NCI-H2171 (cell line): ENCODE measurements around the gene DRAP1.

Experiments used
- DNase-seq: peaks from one replicate; lab custom pipeline; 2025; lab: John Stamatoyannopoulos, UW

DRAP1 gene

GRCh38 chr11:65961267-65962140 is 42.3 kb downstream of the DRAP1 start, which contains the start of gene SART1:
TSS of gene SART1 (plus strand) at chr11:65961734. CDS start at chr11:65961781, 47 bp downstream.
- DNase-seq = peak; percentile 98

GRCh38 chr11:65962141-65962564 is 42.9 kb downstream of the DRAP1 start:
- no peak for DNase-seq

GRCh38 chr11:65964906-65965305 is 45.7 kb downstream of the DRAP1 start:
- no peak for DNase-seq

- DNase-seq = no peak
These were observed 46.9 kb downstream of the DRAP1 start for GRCh38 chr11:65965986-65966762.

DNA sequence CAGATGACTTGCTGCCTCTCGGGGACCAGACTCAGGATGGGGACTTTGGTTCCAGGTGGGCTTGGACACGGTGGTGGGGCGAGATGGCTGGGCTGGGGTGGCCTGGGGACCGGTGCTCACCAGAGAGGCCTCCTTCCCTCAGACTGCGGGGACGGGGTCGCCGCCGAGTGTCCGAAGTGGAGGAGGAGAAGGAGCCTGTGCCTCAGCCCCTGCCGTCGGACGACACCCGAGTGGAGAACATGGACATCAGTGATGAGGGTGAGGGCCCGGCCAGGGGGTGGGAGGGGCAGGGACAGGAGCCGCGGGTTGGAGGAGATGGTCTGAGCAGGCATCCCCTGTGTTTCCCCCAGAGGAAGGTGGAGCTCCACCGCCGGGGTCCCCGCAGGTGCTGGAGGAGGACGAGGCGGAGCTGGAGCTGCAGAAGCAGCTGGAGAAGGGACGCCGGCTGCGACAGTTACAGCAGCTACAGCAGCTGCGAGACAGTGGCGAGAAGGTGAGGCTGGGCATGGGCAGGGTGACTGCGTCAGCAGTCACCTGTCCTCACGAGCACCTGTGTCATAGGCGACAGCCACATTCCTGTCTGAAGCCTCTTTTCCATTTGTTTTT is 48.2 kb downstream of the DRAP1 start:
- DNase-seq = no peak

DNA sequence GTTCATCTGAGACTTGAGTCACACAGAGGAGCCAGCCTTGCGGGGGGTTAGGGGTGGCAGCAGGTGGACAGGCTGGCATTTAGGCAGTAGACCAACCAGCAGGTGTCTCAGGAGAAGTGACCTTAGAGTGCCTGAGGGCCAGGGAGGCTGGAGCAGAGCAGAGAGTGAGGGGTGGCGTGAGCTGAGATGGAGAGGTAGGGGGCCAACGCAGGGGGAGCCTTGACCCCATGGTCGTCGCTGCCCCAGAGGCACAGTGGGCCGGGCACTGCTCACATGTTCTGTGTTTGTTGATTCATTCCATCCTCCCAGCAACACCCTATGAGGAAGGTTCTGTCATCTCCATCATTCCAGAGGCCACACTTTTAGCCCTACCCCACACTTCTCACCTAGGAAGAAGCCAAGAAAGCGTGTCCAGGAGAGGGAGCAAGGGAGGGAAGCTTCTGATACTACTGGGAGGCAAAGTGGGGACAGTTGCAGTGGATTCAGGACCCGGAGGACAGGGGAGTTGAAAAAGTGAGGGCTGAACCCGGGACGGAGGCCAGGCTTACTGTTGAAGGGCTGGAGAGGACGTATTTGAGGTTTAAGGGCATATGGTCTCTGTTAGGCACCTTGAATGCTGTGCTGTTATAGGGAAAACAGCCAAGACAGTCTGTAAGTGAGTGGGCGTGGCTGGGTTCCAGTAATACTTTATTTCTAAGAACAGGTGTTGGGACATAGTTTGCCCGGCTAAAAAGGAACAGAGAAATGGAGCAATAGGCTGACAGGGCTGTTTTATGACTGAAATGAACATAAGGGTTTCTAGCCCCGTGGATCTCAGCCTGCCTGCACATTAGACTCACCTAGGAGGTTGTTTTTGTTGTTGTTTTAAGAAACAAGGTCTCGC is 49.6 kb downstream of the DRAP1 start:
- DNase-seq = no peak
